PFSK-1 (cell line): ENCODE measurements around the gene KHNYN.

Experiments
- FOXP2 ChIP-seq: optimal IDR thresholded peaks from 2 replicates; pipeline ENCODE3; 2011; ENCODE audit warnings: borderline replicate concordance, control low read depth, inconsistent platforms; ENCODE audit not compliant: insufficient read depth; ENCODE audit errors: extremely low read length, extremely low read depth
- POLR2AphosphoS5 ChIP-seq: IDR thresholded peaks from 2 replicates; pipeline ENCODE4 v1.6.1; 2012; ENCODE audit warnings: low read depth, mild to moderate bottlenecking, control low read depth, low read length, moderate library complexity
- SIN3A ChIP-seq: IDR thresholded peaks from 2 replicates; pipeline ENCODE4 v1.6.1; 2012; ENCODE audit warnings: mild to moderate bottlenecking, low read length, moderate library complexity, borderline replicate concordance; ENCODE audit not compliant: insufficient read depth
- TAF1 ChIP-seq: IDR thresholded peaks from 2 replicates; pipeline ENCODE4 v1.6.1; 2012; ENCODE audit warnings: low read length, control low read depth, borderline replicate concordance; ENCODE audit not compliant: insufficient read depth
- TF ChIP-seq, protein P1 (sequence below), 2 experiments: IDR thresholded peaks; 2 replicates each; pipeline versions ENCODE4 v1.6.1 to v1.8.0; 2011 to 2012; ENCODE audit warnings: low read depth in 2 of 2, low read length in 2 of 2, control low read depth in 1 of 2, inconsistent platforms in 1 of 2, mild to moderate bottlenecking in 1 of 2, moderate library complexity in 1 of 2; ENCODE audit not compliant: insufficient read depth in 1 of 2

Gene KHNYN

DNA sequence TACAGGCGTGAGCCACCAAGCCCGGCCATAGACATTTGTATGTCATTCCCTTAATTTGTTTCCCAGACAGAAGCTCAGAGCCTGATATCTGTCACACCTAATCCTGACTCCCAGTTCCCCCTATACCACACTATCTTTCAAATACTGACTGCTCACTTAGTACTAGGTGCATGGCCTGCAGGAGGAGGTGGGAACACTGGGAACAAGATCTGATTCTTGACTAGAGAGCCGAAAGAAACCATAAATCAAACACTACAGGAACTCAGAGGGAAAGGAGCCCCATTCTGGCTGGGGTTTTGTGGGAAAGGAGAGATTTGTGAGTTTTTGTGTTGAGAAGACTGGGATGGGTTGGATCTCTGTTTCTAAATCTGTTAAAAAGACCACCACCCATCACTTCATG is 4.9 kb downstream of the KHNYN start:
- TF ChIP-seq, protein P1, sequence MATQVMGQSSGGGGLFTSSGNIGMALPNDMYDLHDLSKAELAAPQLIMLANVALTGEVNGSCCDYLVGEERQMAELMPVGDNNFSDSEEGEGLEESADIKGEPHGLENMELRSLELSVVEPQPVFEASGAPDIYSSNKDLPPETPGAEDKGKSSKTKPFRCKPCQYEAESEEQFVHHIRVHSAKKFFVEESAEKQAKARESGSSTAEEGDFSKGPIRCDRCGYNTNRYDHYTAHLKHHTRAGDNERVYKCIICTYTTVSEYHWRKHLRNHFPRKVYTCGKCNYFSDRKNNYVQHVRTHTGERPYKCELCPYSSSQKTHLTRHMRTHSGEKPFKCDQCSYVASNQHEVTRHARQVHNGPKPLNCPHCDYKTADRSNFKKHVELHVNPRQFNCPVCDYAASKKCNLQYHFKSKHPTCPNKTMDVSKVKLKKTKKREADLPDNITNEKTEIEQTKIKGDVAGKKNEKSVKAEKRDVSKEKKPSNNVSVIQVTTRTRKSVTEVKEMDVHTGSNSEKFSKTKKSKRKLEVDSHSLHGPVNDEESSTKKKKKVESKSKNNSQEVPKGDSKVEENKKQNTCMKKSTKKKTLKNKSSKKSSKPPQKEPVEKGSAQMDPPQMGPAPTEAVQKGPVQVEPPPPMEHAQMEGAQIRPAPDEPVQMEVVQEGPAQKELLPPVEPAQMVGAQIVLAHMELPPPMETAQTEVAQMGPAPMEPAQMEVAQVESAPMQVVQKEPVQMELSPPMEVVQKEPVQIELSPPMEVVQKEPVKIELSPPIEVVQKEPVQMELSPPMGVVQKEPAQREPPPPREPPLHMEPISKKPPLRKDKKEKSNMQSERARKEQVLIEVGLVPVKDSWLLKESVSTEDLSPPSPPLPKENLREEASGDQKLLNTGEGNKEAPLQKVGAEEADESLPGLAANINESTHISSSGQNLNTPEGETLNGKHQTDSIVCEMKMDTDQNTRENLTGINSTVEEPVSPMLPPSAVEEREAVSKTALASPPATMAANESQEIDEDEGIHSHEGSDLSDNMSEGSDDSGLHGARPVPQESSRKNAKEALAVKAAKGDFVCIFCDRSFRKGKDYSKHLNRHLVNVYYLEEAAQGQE (IDR thresholded peaks at IDR 0.05; ENCODE audit: insufficient read depth in 1 of 2, low read depth in 2 of 2, low read length in 2 of 2), result no peak
- no peak for TF ChIP-seq FOXP2
- TF ChIP-seq TAF1, result no peak
- no peak for TF ChIP-seq SIN3A
- no peak for TF ChIP-seq POLR2AphosphoS5

DNA sequence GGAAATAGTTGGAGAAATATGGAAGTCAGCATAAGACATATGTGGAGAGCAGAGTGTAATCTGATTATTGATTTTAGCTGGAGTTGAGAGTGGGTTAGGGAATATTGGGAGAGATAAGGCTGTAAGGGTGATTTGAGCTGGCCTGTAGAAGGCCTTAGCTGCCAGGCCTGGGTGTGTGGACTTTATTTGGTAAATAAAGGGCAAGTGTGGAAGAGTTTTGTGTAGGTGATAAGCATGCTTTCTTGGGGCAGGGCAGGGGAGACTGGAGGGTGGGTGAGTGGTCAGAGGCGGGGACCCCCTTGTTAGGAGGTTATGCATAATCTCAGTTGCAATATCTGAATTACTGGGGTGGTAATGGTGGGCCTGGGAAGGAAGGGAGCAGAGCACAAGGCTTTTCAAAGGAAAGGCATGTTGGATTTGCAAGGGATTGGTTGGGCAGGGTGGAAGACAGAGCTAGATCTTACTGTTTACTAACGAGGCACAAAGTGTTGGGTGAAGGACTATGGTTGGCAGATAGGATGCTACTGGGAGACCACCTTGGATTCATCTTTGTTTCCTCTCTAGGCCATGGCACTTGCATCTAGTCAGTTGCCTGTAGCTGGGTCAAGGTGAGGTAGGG is 5.5 kb downstream of the KHNYN start:
- TF ChIP-seq SIN3A (no peak), TAF1 (no peak), FOXP2 (no peak), POLR2AphosphoS5 (no peak)
- TF ChIP-seq, protein P1 (IDR thresholded peaks at IDR 0.05; ENCODE audit: insufficient read depth in 1 of 2, low read depth in 2 of 2, low read length in 2 of 2), result no peak

DNA sequence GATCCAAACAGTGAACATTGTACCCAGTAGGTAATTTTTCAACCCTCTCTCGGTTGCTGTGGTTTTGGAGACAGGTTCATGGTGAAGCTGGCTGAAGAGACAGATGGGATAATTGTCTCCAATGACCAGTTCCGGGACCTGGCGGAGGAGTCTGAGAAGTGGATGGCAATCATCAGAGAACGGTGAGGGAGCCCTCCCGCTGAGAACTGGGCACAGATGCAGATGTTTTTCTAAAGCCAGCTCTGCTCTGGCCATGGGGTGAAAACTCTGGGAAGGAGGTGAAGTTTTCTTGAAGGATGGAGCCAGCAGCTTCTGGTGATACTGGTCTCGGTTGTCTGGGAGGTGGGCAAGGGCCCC is 6.2 kb downstream of the KHNYN start:
- TF ChIP-seq POLR2AphosphoS5 (no peak), FOXP2 (no peak), TAF1 (no peak)

DNA sequence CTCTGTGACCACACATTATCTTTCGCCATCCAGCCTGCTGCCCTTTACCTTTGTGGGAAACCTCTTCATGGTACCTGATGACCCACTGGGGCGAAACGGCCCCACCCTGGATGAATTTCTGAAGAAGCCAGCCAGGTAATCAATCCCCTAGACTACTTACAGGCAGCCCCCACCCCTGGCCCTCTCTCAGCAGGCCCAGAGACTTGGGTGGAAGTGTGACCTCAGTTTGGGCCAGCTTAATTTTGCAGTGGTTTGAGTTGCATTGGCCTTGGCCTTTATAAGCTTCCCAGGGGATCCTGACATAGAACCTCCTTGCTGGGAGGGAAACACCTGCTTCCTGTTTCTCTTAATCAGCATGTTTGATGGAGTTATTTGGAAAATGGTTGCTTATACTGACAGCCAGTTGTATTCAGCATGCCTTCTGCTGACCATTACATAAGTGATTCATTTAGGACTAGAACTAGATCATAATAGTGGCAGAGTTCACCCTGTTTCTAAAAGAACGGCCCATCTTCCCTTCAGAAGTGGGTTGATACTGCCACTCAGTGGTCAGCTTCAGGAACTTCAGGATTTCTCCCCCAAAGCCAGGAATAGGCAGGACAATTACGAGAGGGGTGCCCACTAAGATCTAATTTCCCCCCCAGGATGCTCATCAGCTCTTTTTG is 6.7 kb downstream of the KHNYN start:
- TF ChIP-seq TAF1, result no peak
- no peak for TF ChIP-seq SIN3A
- no peak for TF ChIP-seq FOXP2
- TF ChIP-seq POLR2AphosphoS5, result no peak
- TF ChIP-seq, protein P1 (IDR thresholded peaks at IDR 0.05; ENCODE audit: insufficient read depth in 1 of 2, low read depth in 2 of 2, low read length in 2 of 2), result no peak

DNA sequence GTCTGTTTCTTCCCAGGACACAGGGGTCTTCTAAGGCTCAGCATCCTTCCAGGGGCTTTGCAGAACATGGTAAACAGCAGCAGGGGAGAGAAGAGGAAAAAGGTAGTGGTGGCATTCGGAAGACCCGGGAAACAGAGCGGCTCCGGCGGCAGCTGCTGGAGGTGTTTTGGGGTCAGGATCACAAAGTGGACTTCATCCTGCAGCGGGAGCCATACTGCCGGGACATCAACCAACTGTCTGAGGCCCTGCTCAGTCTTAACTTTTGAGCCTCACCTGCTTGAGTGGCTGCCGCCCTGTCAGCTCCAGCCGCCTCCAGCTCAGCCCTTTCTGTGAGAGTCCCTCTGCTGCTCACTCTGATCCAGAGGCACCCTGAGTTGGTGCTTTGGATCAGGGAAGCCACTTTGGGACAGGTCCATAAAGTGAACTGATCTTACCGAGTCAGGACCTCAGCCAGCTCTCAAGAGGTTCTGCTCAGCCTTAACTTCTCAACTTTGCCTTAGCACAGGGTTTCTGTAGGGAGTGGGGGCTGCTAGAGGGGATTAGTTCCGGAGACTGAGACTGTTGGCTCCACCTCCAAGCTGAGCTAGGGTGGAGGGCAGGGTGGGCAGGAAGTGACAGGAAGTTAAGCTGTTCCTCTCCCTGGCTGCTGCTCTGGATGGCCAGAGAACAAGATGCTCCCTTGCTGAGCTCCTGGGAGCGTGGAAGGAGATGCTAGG is 7.4 kb downstream of the KHNYN start:
- TF ChIP-seq TAF1 (no peak), FOXP2 (no peak), POLR2AphosphoS5 (no peak), SIN3A (no peak)
- TF ChIP-seq, protein P1 (IDR thresholded peaks at IDR 0.05; ENCODE audit: insufficient read depth in 1 of 2, low read depth in 2 of 2, low read length in 2 of 2), result no peak
